Middle frontal gyrus (tissue), 1 donor: ENCODE results near the gene BRD9.

Experiments used
- DNase-seq: peaks from one replicate; pipeline ENCODE4 v3.0.0-alpha.2; 2015; ENCODE audit warnings: low spot score; ENCODE audit errors: extremely low spot score

Gene BRD9

GRCh38 chr5:815449-815848 is 77.2 kb downstream of the BRD9 start:
- no peak for DNase-seq
